Smooth muscle cell (in vitro differentiated cells): ENCODE data around the gene DDHD1. TPM values are rescaled to one million over a fixed set of nuclear protein-coding genes. Genes with fewer than 3 reads are reported as not detected.

ENCODE experiments used
- DNase-seq: peaks from one replicate; lab custom pipeline; 2025; ENCODE audit not compliant: unreplicated experiment; lab: John Stamatoyannopoulos, UW
- H2AFZ ChIP-seq: fragments of 200-600 bp; sonication (generic); 2 replicates; pipeline ENCODE4 v1.6.0; 2016; ENCODE audit warnings: antibody characterized with exemption, low read depth, mild to moderate bottlenecking
- H3F3A ChIP-seq: fragments of 200-600 bp; sonication (generic); 2 replicates; pipeline ENCODE4 v1.6.0; 2017; ENCODE audit warnings: antibody characterized with exemption, low read depth
- H3K27ac ChIP-seq: fragments of 200-600 bp; sonication (generic); 2 replicates; pipeline ENCODE4 v1.5.1; 2016; ENCODE audit warnings: low read depth, mild to moderate bottlenecking
- H3K27me3 ChIP-seq: fragments of 200-600 bp; sonication (generic); 2 replicates; pipeline ENCODE4 v1.6.1; 2016; ENCODE audit warnings: low read depth, mild to moderate bottlenecking
- H3K36me3 ChIP-seq: fragments of 200-600 bp; sonication (generic); 2 replicates; pipeline ENCODE4 v1.5.1; 2016; ENCODE audit warnings: low read depth
- H3K4me1 ChIP-seq: fragments of 200-600 bp; sonication (generic); 2 replicates; pipeline ENCODE4 v1.5.1; 2016; ENCODE audit warnings: low read depth
- H3K4me2 ChIP-seq: fragments of 200-600 bp; sonication (generic); 2 replicates; pipeline ENCODE4 v1.6.0; 2016; ENCODE audit warnings: mild to moderate bottlenecking
- H3K4me3 ChIP-seq: fragments of 200-600 bp; sonication (generic); 2 replicates; pipeline ENCODE4 v1.5.1; 2016; ENCODE audit warnings: mild to moderate bottlenecking
- H3K79me2 ChIP-seq: fragments of 200-600 bp; sonication (generic); 2 replicates; pipeline ENCODE4 v1.6.0; 2016; ENCODE audit warnings: low read depth, mild to moderate bottlenecking
- H3K9ac ChIP-seq: fragments of 200-600 bp; sonication (generic); 2 replicates; pipeline ENCODE4 v1.6.0; 2016; ENCODE audit warnings: low read depth
- H3K9me3 ChIP-seq: fragments of 200-600 bp; sonication (generic); replicated peaks from 2 replicates; pipeline ENCODE4 v1.5.1; 2016; ENCODE audit warnings: low read depth
- H4K20me1 ChIP-seq: fragments of 200-600 bp; sonication (generic); 2 replicates; pipeline ENCODE4 v1.6.0; 2016; ENCODE audit warnings: low read depth
- CTCF ChIP-seq: fragments of 200-600 bp; sonication (generic); IDR thresholded peaks from 2 replicates; pipeline ENCODE4 v1.5.1; 2017; ENCODE audit warnings: borderline replicate concordance, mild to moderate bottlenecking, antibody characterized with exemption; ENCODE audit not compliant: insufficient read depth, poor library complexity, severe bottlenecking
- WGBS: methylation state at CpG from one replicate; pipeline ENCODE4 v1.1.7; 2016; ENCODE audit warnings: low lambda C conversion rate; 5-methylcytosine and 5-hydroxymethylcytosine counted together
- polyA plus RNA-seq: library from polyadenylated mRNA; unstranded; fragments of >200 nt; fragmentation: Nextera tagmentation; extraction: Ambion mirVana; gene quantifications from 2 replicates; pipeline ENCODE4 v1.2.1, GENCODE V29; 2016
- total RNA-seq: library from RNA; depleted of rRNA; stranded (reverse); fragments of >200 nt; gene quantifications from 2 replicates; pipeline ENCODE4 v1.2.3, GENCODE V29; 2014

Gene DDHD1
- total and polyA plus RNA-seq, 2 experiments from 2014 or later, result 4.0 to 7.8 TPM

GRCh38 chr14:52998376-52999015 lies 154.6 kb downstream of the DDHD1 start:
- H3F3A ChIP-seq, result no peaks in the 10 kb centered on the region
- H3K79me2 ChIP-seq, result no peaks in the 10 kb centered on the region
- H3K9ac ChIP-seq, result no peak overlapping the region
- no peak overlapping the region for H2AFZ ChIP-seq
- H3K4me1 ChIP-seq, result no peaks in the 10 kb centered on the region
- no peaks in the 10 kb centered on the region for H3K9me3 ChIP-seq
- WGBS, result 88% methylated on average over 6 of the region's 6 CpGs
- DNase-seq, result no peak
- no peak for TF ChIP-seq CTCF
- H3K27ac ChIP-seq, result no peak overlapping the region
- H3K4me3 ChIP-seq, result no peak overlapping the region
- no peak overlapping the region for H3K4me2 ChIP-seq
- H4K20me1 ChIP-seq, result no peaks in the 10 kb centered on the region
- no peaks in the 10 kb centered on the region for H3K36me3 ChIP-seq
- H3K27me3 ChIP-seq, result no peaks in the 10 kb centered on the region

GRCh38 chr14:52996493-52996892 lies 156.6 kb downstream of the DDHD1 start:
- DNase-seq, result no peak
- no peaks in the 10 kb centered on the region for H3K9me3 ChIP-seq
- H3K27me3 ChIP-seq, result no peaks in the 10 kb centered on the region
- H2AFZ ChIP-seq, result no peak overlapping the region
- no peaks in the 10 kb centered on the region for H3K4me1 ChIP-seq
- H3K9ac ChIP-seq, result no peak overlapping the region
- no peak overlapping the region for H3K4me2 ChIP-seq
- no peaks in the 10 kb centered on the region for H3K79me2 ChIP-seq
- H3K27ac ChIP-seq, result no peak overlapping the region
- H3K4me3 ChIP-seq, result no peak overlapping the region
- H3K36me3 ChIP-seq, result no peaks in the 10 kb centered on the region
- TF ChIP-seq CTCF, result no peak
- 96% methylated on average over 2 of the region's 2 CpGs for WGBS
- H4K20me1 ChIP-seq, result no peaks in the 10 kb centered on the region
- H3F3A ChIP-seq, result no peaks in the 10 kb centered on the region

- Histone ChIP-seq H2AFZ (no peak overlapping the region), H3K4me2 (no peak overlapping the region), H3K27ac (no peak overlapping the region), H4K20me1 (no peaks in the 10 kb centered on the region), H3F3A (no peaks in the 10 kb centered on the region), H3K9me3 (no peaks in the 10 kb centered on the region), H3K4me3 (no peak overlapping the region), H3K36me3 (no peaks in the 10 kb centered on the region), H3K27me3 (no peaks in the 10 kb centered on the region), H3K4me1 (no peaks in the 10 kb centered on the region), H3K79me2 (no peaks in the 10 kb centered on the region), H3K9ac (no peak overlapping the region)
- no peak for TF ChIP-seq CTCF
- WGBS, result 80% methylated on average over 1 of the region's 1 CpG
- no peak for DNase-seq
Measured at GRCh38 chr14:52995998-52996397, 157.1 kb downstream of the DDHD1 start.

- Histone ChIP-seq H3K9ac (no peak overlapping the region), H3K9me3 (no peaks in the 10 kb centered on the region), H3K4me1 (no peaks in the 10 kb centered on the region), H3K4me2 (no peak overlapping the region), H3K79me2 (no peaks in the 10 kb centered on the region), H3K27me3 (no peaks in the 10 kb centered on the region), H3F3A (no peaks in the 10 kb centered on the region), H2AFZ (no peak overlapping the region), H4K20me1 (no peaks in the 10 kb centered on the region), H3K27ac (no peak overlapping the region), H3K4me3 (no peak overlapping the region), H3K36me3 (no peaks in the 10 kb centered on the region)
- no peak for TF ChIP-seq CTCF
- no peak for DNase-seq
- 68% methylated on average over 1 of the region's 1 CpG for WGBS
Measured at GRCh38 chr14:52992236-52992870, 160.8 kb downstream of the DDHD1 start.
